Suprapubic skin (tissue), 3 donors: Measurements from ENCODE around the gene PTPN1.

ENCODE experiments used
- POLR2A ChIP-seq, 2 donors: fragments of 450-650 bp; IDR thresholded peaks; one replicate each; pipeline ENCODE4 v1.6.1; 2017; ENCODE audit warnings: antibody characterized with exemption in 2 of 2, mild to moderate bottlenecking in 2 of 2, moderate library complexity in 2 of 2
- TF ChIP-seq, protein P1 (sequence below), 2 donors: fragments of 200-600 bp in 1 of 2; fragments of 450-650 bp in 1 of 2; sonication (generic) in 1 of 2; IDR thresholded peaks; one replicate each; pipeline ENCODE4 v1.5.1; 2016 to 2019; ENCODE audit warnings: antibody characterized with exemption in 2 of 2, mild to moderate bottlenecking in 1 of 2, moderate library complexity in 1 of 2

DNA sequence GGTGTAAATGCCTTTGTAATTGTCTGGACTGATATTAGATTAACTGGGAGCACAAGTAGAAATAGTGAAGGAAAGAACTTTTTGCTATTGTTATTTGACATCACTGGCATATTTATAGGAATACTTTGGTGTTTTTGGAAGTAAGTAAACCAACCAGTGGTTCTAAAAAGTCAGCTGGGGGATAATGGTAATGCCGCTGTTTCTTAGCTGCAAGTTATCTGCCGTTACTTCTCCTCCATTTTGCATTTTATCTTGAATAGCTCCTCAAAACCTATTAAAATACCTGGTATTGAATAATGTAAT, 3.8 kb downstream of the PTPN1 start:
- TF ChIP-seq, protein P1, sequence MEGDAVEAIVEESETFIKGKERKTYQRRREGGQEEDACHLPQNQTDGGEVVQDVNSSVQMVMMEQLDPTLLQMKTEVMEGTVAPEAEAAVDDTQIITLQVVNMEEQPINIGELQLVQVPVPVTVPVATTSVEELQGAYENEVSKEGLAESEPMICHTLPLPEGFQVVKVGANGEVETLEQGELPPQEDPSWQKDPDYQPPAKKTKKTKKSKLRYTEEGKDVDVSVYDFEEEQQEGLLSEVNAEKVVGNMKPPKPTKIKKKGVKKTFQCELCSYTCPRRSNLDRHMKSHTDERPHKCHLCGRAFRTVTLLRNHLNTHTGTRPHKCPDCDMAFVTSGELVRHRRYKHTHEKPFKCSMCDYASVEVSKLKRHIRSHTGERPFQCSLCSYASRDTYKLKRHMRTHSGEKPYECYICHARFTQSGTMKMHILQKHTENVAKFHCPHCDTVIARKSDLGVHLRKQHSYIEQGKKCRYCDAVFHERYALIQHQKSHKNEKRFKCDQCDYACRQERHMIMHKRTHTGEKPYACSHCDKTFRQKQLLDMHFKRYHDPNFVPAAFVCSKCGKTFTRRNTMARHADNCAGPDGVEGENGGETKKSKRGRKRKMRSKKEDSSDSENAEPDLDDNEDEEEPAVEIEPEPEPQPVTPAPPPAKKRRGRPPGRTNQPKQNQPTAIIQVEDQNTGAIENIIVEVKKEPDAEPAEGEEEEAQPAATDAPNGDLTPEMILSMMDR (IDR thresholded peaks at IDR 0.05): no peak
- TF ChIP-seq POLR2A (IDR thresholded peaks at IDR 0.05): no peak
